Renal cortical epithelial cell (primary cell): Measurements from ENCODE around the gene GALNT7. TPM values are rescaled to one million over a fixed set of nuclear protein-coding genes. Genes with fewer than 3 reads are reported as not detected.
"Not testable (repeated sequence)": the region's sequence is repeated elsewhere in the genome, so short reads cannot be mapped to it uniquely, and the experiment has no call there.

Source experiments
- DNase-seq: peaks from one replicate; pipeline ENCODE4 v3.0.0-alpha.2; 2011; ENCODE audit warnings: low read depth
- total RNA-seq: library from RNA; depleted of rRNA; stranded (reverse); fragments of >200 nt; gene quantifications from 2 replicates; pipeline ENCODE4 v1.2.3, GENCODE V29; 2014

Gene GALNT7
- total RNA-seq, result 86.4 and 112 TPM in 2 replicates

- DNase-seq, result peak; percentile 50
Measured at GRCh38 chr4:173168396-173169177, at the start of gene GALNT7. Gene GALNT7, plus strand, starts transcription at chr4:173168811. Its CDS starts 25 bp downstream, at chr4:173168836.

- not testable (repeated sequence) for DNase-seq
Measured at GRCh38 chr4:173118819-173119218, 49.8 kb upstream of the GALNT7 start.

- peak; percentile 26 for DNase-seq
Measured at GRCh38 chr4:173119818-173120217, 48.8 kb upstream of the GALNT7 start.

GRCh38 chr4:173121076-173121561 is 47.5 kb upstream of the GALNT7 start:
- DNase-seq, result peak; percentile 69

- DNase-seq, result no peak
Measured at GRCh38 chr4:173124209-173124865, 44.3 kb upstream of the GALNT7 start.

- no peak for DNase-seq
Measured at GRCh38 chr4:173125216-173125812, 43.3 kb upstream of the GALNT7 start.

- peak; percentile 68 for DNase-seq
Measured at GRCh38 chr4:173128199-173128890, 40.3 kb upstream of the GALNT7 start.

GRCh38 chr4:173130687-173131086 is 37.9 kb upstream of the GALNT7 start:
- DNase-seq, result peak; percentile 23

- no peak for DNase-seq
Measured at GRCh38 chr4:173134426-173134825, 34.2 kb upstream of the GALNT7 start.

GRCh38 chr4:173135241-173135847 is 33.3 kb upstream of the GALNT7 start:
- peak; percentile 67 for DNase-seq

GRCh38 chr4:173138624-173139023 is 30.0 kb upstream of the GALNT7 start:
- no peak for DNase-seq

GRCh38 chr4:173139561-173139960 is 29.1 kb upstream of the GALNT7 start:
- DNase-seq, result no peak

- DNase-seq, result no peak
Measured at GRCh38 chr4:173145131-173145530, 23.5 kb upstream of the GALNT7 start.

GRCh38 chr4:173146456-173146855 is 22.2 kb upstream of the GALNT7 start:
- DNase-seq, result no peak

GRCh38 chr4:173151496-173151895 is 17.1 kb upstream of the GALNT7 start:
- no peak for DNase-seq

- DNase-seq, result no peak
Measured at GRCh38 chr4:173152104-173152503, 16.5 kb upstream of the GALNT7 start.

- no peak for DNase-seq
Measured at GRCh38 chr4:173153445-173153844, 15.2 kb upstream of the GALNT7 start.

- DNase-seq, result no peak
Measured at GRCh38 chr4:173159791-173160190, 8.8 kb upstream of the GALNT7 start.

- DNase-seq, result no peak
Measured at GRCh38 chr4:173160871-173161270, 7.7 kb upstream of the GALNT7 start.

- no peak for DNase-seq
Measured at GRCh38 chr4:173161311-173161710, 7.3 kb upstream of the GALNT7 start.

- no peak for DNase-seq
Measured at GRCh38 chr4:173165706-173166105, 2.9 kb upstream of the GALNT7 start.

GRCh38 chr4:173166491-173166890 is 2.1 kb upstream of the GALNT7 start:
- no peak for DNase-seq
